ENCODE results near the gene GRK3. TPM values are rescaled to one million over a fixed set of nuclear protein-coding genes. Genes with fewer than 3 reads are reported as not detected.
A peak's percentile ranks its signal among the peaks of the same experiment; 100 is the strongest.

Gene GRK3
- total and polyA plus RNA-seq, 5 donors, result 5.4 to 18.7 (median 11.8) TPM

- no peaks in the 10 kb centered on the region for H3K9me3 ChIP-seq (ENCODE audit: control insufficient read depth, low read length)
- peaks cover 15% of the 10 kb centered on the region for H3K4me1 ChIP-seq (ENCODE audit: control insufficient read depth, insufficient read depth, low read length)
- no peak for DNase-seq
- WGBS, result 95% methylated on average over 8 of the region's 8 CpGs
- no peak for ATAC-seq
- intact Hi-C loops (cut with DNase I), result no loop called here
- H3K27me3 ChIP-seq (ENCODE audit: control insufficient read depth, insufficient read depth), result no peaks in the 10 kb centered on the region
- no peak overlapping the region for H3K27ac ChIP-seq (ENCODE audit: low read length)
- H3K4me3 ChIP-seq (ENCODE audit: low read length), result no peak overlapping the region
Measured at GRCh38 chr22:25758316-25758715, 193.8 kb downstream of the GRK3 start.

GRCh38 chr22:25759825-25760231 is 195.4 kb downstream of the GRK3 start:
- peaks cover 15% of the 10 kb centered on the region for H3K4me1 ChIP-seq (ENCODE audit: control insufficient read depth, insufficient read depth, low read length)
- intact Hi-C loops (cut with DNase I), result no loop called here
- no peaks in the 10 kb centered on the region for H3K27me3 ChIP-seq (ENCODE audit: control insufficient read depth, insufficient read depth)
- peak overlapping the region; percentile 15 for H3K27ac ChIP-seq (ENCODE audit: low read length)
- no peak overlapping the region for H3K4me3 ChIP-seq (ENCODE audit: low read length)
- whole genome bisulfite sequencing, result 20% methylated on average over 5 of the region's 5 CpGs
- no peaks in the 10 kb centered on the region for H3K9me3 ChIP-seq (ENCODE audit: control insufficient read depth, low read length)
- ATAC-seq, result peak in 1 of 2 donors; percentile 70
- peak in 2 of 3 donors; percentile 64 to 67 for DNase-seq

GRCh38 chr22:25760294-25760693 is 195.8 kb downstream of the GRK3 start:
- Histone ChIP-seq H3K27me3 (ENCODE audit: control insufficient read depth, insufficient read depth) (no peaks in the 10 kb centered on the region), H3K4me1 (ENCODE audit: control insufficient read depth, insufficient read depth, low read length) (peaks cover 15% of the 10 kb centered on the region), H3K27ac (ENCODE audit: low read length) (peak overlapping the region; percentile 15), H3K4me3 (ENCODE audit: low read length) (no peak overlapping the region), H3K9me3 (ENCODE audit: control insufficient read depth, low read length) (no peaks in the 10 kb centered on the region)
- ATAC-seq (no peak), DNase-seq (no peak)
- intact Hi-C loops (cut with DNase I), result no loop called here
- 56% methylated on average over 2 of the region's 2 CpGs for WGBS

- 70% methylated on average over 15 of the region's 15 CpGs for WGBS
- peak; percentile 30 to 37 for ATAC-seq
- H3K4me1 ChIP-seq (ENCODE audit: control insufficient read depth, insufficient read depth, low read length), result peaks cover 15% of the 10 kb centered on the region
- intact Hi-C loops (cut with DNase I), result no loop called here
- H3K9me3 ChIP-seq (ENCODE audit: control insufficient read depth, low read length), result no peaks in the 10 kb centered on the region
- no peak for DNase-seq
- H3K27ac ChIP-seq (ENCODE audit: low read length), result peak overlapping the region; percentile 41
- H3K4me3 ChIP-seq (ENCODE audit: low read length), result no peak overlapping the region
- no peaks in the 10 kb centered on the region for H3K27me3 ChIP-seq (ENCODE audit: control insufficient read depth, insufficient read depth)
Measured at GRCh38 chr22:25760848-25761595, 196.5 kb downstream of the GRK3 start.

GRCh38 chr22:25762147-25762546 is 197.7 kb downstream of the GRK3 start:
- peaks cover 15% of the 10 kb centered on the region for H3K4me1 ChIP-seq (ENCODE audit: control insufficient read depth, insufficient read depth, low read length)
- H3K9me3 ChIP-seq (ENCODE audit: control insufficient read depth, low read length), result no peaks in the 10 kb centered on the region
- intact Hi-C loops (cut with DNase I), result no loop called here

GRCh38 chr22:25763239-25763777 is 198.8 kb downstream of the GRK3 start:
- Histone ChIP-seq H3K4me3 (ENCODE audit: low read length) (no peak overlapping the region), H3K27me3 (ENCODE audit: control insufficient read depth, insufficient read depth) (no peaks in the 10 kb centered on the region), H3K4me1 (ENCODE audit: control insufficient read depth, insufficient read depth, low read length) (peaks cover 15% of the 10 kb centered on the region), H3K27ac (ENCODE audit: low read length) (peak overlapping the region; percentile 93), H3K9me3 (ENCODE audit: control insufficient read depth, low read length) (no peaks in the 10 kb centered on the region)
- ATAC-seq (no peak), DNase-seq (no peak)
- WGBS, result 73% methylated on average over 7 of the region's 7 CpGs
- intact Hi-C loops (cut with DNase I), result no loop called here

More at GRCh38 chr22:25762147-25762546, 197.7 kb downstream of the GRK3 start:
- H3K27me3 ChIP-seq (ENCODE audit: control insufficient read depth, insufficient read depth), result no peaks in the 10 kb centered on the region
- H3K4me3 ChIP-seq (ENCODE audit: low read length), result no peak overlapping the region
- 40% methylated on average over 5 of the region's 5 CpGs for WGBS
- ATAC-seq, result peak; percentile 43 to 66
- H3K27ac ChIP-seq (ENCODE audit: low read length), result peak overlapping the region; percentile 93
- no peak for DNase-seq

- Histone ChIP-seq H3K27ac (ENCODE audit: low read length) (no peak overlapping the region), H3K9me3 (ENCODE audit: control insufficient read depth, low read length) (no peaks in the 10 kb centered on the region), H3K27me3 (ENCODE audit: control insufficient read depth, insufficient read depth) (no peaks in the 10 kb centered on the region), H3K4me1 (ENCODE audit: control insufficient read depth, insufficient read depth, low read length) (peaks cover 15% of the 10 kb centered on the region), H3K4me3 (ENCODE audit: low read length) (no peak overlapping the region)
- no peak for DNase-seq
- 69% methylated on average over 8 of the region's 8 CpGs for WGBS
- intact Hi-C loops (cut with DNase I), result no loop called here
- ATAC-seq, result no peak
Measured at GRCh38 chr22:25764270-25765015, 200.0 kb downstream of the GRK3 start.

GRCh38 chr22:25765016-25765367 is 200.5 kb downstream of the GRK3 start:
- H3K4me1 ChIP-seq (ENCODE audit: control insufficient read depth, insufficient read depth, low read length), result peaks cover 15% of the 10 kb centered on the region
- no peak overlapping the region for H3K4me3 ChIP-seq (ENCODE audit: low read length)
- no peaks in the 10 kb centered on the region for H3K27me3 ChIP-seq (ENCODE audit: control insufficient read depth, insufficient read depth)
- H3K27ac ChIP-seq (ENCODE audit: low read length), result no peak overlapping the region
- intact Hi-C loops (cut with DNase I), result no loop called here
- no peaks in the 10 kb centered on the region for H3K9me3 ChIP-seq (ENCODE audit: control insufficient read depth, low read length)
- DNase-seq, result no peak
- ATAC-seq, result no peak
- WGBS, result 93% methylated on average over 2 of the region's 2 CpGs

- no peak for ATAC-seq
- intact Hi-C loops (cut with DNase I), result no loop called here
Measured at GRCh38 chr22:25765801-25766200, 201.3 kb downstream of the GRK3 start.

DNA sequence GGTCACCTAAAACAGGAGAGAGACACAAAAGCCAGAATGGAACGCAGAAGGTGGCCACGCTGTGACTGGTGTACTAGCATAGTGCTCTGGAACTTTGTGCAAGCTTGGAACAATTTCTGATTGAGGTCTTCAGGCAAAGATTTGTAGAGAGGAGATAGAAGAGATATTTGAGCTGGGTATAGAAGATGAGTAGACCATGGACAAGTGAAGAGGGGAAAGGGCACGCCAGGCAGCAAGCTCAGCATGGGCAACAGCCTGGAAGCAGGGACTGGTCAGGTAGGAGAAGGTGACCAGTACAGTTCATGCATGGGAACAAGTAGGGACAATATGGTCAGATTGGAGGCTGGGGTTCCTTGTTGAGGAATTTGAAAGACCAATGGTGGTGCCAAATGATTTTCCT is 201.9 kb downstream of the GRK3 start:
- Histone ChIP-seq H3K9me3 (ENCODE audit: control insufficient read depth, low read length) (no peaks in the 10 kb centered on the region), H3K27ac (ENCODE audit: low read length) (no peak overlapping the region), H3K4me1 (ENCODE audit: control insufficient read depth, insufficient read depth, low read length) (peaks cover 9% of the 10 kb centered on the region), H3K4me3 (ENCODE audit: low read length) (no peak overlapping the region), H3K27me3 (ENCODE audit: control insufficient read depth, insufficient read depth) (no peaks in the 10 kb centered on the region)
- DNase-seq (no peak), ATAC-seq (no peak)
- intact Hi-C loops (cut with DNase I), result no loop called here
- 93% methylated on average over 3 of the region's 3 CpGs for WGBS

More at GRCh38 chr22:25765801-25766200, 201.3 kb downstream of the GRK3 start:
- H3K4me1 ChIP-seq (ENCODE audit: control insufficient read depth, insufficient read depth, low read length), result peaks cover 13% of the 10 kb centered on the region
- H3K4me3 ChIP-seq (ENCODE audit: low read length), result no peak overlapping the region
- no peak overlapping the region for H3K27ac ChIP-seq (ENCODE audit: low read length)
- WGBS, result 71% methylated on average over 4 of the region's 4 CpGs
- H3K9me3 ChIP-seq (ENCODE audit: control insufficient read depth, low read length), result no peaks in the 10 kb centered on the region
- H3K27me3 ChIP-seq (ENCODE audit: control insufficient read depth, insufficient read depth), result no peaks in the 10 kb centered on the region
- no peak for DNase-seq

DNA sequence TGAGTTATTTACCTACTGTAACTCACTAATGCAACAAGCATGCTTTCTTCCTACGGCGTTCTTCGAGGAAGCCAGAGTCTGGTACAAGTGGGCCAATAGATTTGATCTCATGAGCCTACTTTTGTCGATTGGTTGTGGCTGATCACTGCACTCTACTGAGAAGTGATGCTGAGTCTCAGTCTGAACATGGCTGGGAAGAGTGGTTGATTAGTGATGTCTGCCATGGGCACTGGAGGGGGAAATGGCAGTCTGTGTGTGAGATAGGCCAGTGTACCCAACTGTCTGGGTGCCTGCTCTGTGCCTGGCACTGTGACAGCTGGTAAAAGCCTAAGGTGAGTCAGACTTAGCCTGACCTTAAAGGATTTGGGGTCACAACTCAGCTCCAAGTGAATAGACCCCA is 205.9 kb downstream of the GRK3 start:
- ATAC-seq (no peak), DNase-seq (no peak)
- H3K27me3 ChIP-seq (ENCODE audit: control insufficient read depth, insufficient read depth), result no peaks in the 10 kb centered on the region
- no peak overlapping the region for H3K27ac ChIP-seq (ENCODE audit: low read length)
- intact Hi-C loops (cut with DNase I), result loop anchor here in 2 of 4 donors (5.0 kb wide), 1 partner anchor 308 kb away; no protein-coding TSS in a partner anchor
- no peak overlapping the region for H3K4me3 ChIP-seq (ENCODE audit: low read length)
- no peaks in the 10 kb centered on the region for H3K9me3 ChIP-seq (ENCODE audit: control insufficient read depth, low read length)
- WGBS, result 92% methylated on average over 4 of the region's 4 CpGs
- no peaks in the 10 kb centered on the region for H3K4me1 ChIP-seq (ENCODE audit: control insufficient read depth, insufficient read depth, low read length)

All from right cardiac atrium (tissue), 5 donors.